Measurements from ENCODE around the gene SMARCA4.

Gene SMARCA4

DNA sequence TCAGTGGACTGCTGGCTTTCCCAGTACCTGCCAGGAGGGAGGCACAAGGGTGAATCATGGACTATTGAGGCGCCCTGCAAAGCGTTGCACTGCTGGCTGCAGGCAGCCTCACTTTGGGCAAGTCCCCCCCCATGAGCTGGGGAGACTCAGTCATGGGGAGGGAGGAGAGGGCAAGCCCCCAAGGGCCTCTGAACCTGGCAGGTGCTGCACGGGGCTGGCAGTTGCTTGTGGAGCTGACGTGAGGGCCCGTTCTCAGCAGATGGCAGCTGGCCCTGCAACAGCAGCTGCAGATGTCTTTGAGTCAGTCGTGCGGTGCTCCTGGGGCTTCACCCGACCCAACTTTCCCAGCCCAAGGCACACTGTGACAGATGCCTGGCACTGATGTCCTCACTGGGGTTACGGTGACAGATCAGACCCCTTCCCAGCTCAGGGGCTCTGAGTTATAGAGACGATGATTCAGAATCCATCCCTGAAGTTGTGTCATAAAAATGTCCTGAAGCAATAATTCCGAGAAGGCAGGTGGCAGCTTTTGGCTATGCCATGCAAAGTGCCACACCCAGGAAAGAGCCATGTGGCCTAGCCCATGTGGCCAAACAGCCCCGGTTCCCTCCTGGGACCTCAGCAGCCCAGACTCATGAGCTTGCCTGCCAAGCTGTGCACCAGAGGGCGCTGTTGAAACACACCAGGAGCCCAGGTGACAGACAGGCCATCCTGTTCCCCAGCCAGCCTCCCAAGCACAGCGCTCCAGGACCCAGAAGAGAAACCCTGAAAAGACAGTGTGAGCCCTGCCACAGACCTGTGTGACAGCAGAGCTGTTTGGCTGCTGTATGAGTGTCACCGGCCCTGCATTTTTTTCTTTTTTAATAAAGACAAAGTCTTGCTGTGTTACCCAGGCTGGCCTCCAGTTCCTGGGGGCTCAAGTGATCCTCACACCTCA lies 74.9 kb downstream of the SMARCA4 start:
- DNase-seq (ENCODE audit: low spot score): peak; percentile 95

DNA sequence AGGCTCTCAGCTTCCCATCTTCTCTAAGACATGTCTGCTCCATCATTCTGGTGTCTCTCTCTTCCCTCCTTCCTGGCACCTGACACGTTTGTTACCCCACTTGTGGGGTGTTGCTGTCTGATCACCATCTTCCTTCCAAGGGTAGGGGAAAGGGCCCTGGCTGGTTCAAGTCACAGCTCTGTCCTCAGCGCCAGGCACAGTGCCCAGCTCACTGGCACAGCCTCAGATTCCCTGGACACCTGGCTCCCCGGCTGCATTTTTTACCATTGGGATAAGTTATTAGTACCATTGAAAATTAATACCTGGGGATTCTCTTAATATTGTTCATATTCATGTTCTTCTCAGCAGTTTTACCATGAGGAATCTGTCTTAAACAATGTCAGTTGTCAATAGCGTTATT lies 77.7 kb downstream of the SMARCA4 start:
- no peak for DNase-seq (ENCODE audit: low spot score)

GRCh38 chr19:11041194-11041593 lies 80.4 kb downstream of the SMARCA4 start:
- DNase-seq (ENCODE audit: low spot score): no peak

DNA sequence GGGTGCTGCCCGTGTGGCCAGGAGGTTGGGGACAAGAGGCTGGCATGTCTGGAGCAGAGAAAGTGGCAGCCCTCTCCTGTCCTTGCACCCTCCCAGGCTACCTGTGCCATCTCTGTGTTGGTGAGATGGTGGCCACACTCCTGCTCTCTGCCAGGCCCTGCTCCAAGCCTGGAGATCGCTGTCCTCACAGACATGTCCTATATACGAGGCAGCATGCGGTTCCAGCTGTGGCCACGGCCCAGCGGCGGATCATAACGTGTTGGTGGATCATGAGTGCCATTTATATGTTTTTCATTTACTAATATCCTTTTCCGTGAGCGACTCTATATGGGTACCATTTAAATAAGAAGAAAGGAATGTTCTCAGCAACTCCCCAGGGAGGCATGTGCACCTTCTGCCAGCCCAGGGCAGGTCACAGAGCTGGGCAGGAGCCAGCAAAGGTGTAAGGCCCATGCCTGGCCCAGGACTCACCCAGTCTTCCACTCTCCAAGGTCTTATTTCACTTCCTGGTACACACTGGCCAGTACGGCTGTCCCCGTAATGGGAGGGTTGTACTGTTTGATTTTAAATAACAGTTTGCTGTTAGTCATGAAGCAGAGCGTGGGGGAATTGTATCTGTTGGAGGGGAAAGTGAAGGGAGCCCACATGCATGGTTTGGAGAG lies 81.3 kb downstream of the SMARCA4 start:
- no peak for DNase-seq (ENCODE audit: low spot score)

DNA sequence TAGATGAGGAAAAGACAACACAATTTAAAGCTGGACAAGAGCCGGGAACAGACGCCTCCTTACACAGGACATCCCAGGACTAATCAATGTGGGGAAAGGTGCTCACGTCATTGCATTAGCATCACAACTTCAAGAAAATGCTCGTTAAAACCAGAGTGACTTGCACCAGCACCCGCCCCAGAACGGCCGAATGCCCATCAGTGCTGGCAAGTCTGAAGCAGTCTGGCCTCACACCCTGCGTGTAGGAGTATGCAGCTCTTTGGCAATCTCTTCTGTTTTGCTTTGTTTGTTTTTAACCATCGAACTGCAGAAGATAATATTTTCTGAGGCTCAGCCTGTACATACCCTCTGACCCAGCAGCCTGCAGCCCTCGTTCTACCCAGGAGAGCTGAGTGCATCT lies 83.6 kb downstream of the SMARCA4 start:
- DNase-seq (ENCODE audit: low spot score): no peak

DNA sequence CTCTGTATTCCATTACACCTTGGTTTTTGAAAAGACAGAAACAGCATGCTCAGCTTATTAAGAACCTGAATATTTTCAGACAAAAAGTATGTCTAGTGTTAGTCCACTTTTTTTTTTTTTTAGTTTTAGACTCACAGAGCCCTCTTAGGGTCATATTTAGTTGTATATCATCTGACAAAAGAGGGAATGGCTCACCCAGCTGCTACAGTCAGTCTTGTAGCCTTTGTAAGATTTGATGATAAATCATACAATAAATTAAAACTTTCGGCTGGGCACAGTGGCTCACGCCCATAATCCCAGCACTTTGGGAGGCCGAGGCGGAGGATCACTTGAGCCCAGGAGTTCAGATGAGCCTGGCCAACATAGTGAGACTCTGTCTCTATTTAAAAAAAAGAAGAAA lies 84.7 kb downstream of the SMARCA4 start:
- no peak for DNase-seq (ENCODE audit: low spot score)

DNA sequence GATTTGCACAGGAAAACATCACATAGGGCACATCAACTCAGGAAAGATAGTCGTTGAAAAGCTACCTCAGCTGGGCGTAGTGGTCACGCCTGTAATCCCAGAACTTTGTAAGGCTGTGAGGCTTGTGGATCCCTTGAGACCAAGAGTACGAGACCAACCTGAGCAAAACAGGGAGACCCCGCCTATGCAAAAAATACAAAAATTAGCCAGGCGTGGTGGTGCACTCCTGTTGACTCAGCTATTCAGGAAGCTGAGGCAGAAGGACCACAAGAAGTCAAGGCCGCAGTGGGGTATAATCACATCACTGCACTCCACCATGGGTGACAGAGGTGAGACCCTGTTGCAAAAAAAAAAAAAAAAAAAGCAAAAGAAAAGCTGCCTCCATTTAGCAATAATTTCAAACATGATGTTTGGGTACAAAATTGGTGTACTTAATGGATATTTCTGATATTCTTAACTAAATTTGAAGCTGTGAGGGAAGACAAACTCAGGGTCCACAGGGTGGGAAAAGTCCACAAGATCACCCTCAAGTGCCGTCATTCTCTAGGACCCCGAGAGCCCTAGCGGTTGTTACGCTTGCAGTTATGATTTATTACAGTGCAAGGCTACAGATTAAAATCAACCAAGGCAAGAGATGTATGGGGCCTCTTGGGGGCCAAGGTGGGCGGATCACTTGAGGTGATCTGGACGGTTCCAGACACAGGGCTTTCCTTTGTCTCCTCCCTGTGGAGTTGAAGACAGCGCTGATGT lies 86.0 kb downstream of the SMARCA4 start:
- DNase-seq (ENCODE audit: low spot score): no peak

DNA sequence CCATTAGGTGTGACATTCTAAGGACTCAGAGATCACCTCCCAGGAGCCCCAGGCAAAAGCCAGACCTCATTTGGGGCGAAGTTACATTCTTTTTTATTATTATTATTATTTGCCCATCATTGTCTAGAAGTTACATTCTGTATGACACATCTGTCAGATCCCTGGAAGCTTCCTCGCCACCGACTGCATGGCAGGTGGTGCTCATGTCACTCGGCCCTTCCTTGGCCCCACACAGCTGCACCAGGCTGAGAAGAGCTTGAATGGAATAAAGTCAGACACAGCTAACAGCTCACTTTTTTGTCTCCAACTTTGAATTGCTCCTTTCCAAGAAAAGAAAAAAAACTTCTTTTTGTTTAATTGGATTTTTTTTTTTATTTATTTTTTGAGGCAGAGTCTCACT lies 87.0 kb downstream of the SMARCA4 start:
- no peak for DNase-seq (ENCODE audit: low spot score)

DNA sequence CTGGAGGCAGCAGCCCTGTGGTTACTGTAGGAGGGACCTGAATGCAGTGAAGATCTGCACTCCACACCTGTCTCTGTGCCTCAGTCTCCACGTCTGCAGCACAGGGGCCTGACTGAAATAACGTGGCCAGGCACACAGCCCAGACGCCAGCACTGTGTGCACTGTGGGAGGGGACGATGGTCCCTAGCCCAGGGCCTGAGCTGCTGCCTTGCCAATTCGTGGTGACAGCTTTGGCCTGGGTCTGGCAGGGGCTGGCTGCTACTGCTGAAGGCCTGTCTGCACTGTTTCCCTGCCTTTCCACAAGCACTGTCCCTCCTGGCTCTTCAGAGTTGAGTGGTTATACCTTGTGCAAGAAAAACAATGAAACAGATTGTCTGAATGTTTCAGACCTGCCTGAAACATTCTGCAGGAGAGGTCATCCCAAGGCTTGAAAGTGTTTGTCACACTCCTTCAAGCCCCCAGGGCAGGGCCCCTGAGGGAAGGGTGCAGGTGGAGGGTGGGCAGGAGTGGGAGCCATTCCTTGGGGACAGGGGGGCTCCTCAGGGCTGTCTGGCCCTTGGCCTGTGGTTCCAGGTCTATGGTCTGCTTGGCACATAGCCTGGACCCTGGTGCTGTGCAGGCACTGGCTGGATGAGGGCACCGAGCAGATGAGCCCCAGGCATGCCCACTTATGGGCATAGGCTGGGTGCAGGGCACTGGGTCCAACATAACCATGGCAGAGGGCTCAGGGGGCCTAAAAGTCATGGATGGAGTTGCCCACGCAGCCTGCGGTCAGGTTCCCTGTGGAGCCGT lies 89.7 kb downstream of the SMARCA4 start:
- no peak for DNase-seq (ENCODE audit: low spot score)

DNA sequence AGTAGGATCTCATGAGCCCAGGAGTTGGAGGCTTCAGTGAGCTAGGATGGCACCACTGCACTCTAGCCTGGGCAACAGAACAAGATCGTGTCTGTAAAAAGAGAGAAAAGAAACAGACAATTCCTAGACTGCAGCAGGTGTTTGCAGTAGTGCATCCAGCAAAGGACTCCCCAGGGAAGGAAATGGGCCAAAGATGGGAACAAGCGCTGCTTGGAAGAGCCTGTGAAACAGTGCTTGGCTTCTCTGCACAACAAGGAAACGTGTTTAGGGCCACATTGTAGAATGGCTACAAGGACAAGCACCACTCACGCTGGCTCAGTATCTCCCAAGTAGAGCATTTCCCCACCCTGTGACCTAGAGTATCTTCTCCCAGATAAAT lies 93.0 kb downstream of the SMARCA4 start:
- no peak for DNase-seq (ENCODE audit: low spot score)

GRCh38 chr19:11054200-11054599 lies 93.4 kb downstream of the SMARCA4 start:
- no peak for DNase-seq (ENCODE audit: low spot score)

DNA sequence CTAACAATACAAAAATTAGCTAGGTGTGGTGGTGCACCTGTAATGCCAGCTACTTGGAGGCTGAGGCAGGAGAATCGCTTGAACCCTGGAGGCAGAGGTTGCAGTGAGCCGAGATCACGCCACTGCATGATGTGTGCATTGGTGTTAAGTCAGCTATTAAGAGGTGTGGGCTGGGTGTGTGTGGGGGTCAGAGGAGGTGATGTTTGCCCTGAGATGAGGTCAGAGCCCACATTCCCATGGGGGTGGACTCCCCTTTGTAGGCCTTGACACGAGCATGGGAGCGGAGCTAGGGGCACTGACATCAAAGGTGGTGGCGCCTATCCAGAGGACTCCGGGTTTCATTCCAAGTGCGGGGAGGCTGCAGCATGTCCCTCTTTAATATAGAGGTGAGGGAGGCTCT lies 93.8 kb downstream of the SMARCA4 start:
- DNase-seq (ENCODE audit: low spot score): no peak

DNA sequence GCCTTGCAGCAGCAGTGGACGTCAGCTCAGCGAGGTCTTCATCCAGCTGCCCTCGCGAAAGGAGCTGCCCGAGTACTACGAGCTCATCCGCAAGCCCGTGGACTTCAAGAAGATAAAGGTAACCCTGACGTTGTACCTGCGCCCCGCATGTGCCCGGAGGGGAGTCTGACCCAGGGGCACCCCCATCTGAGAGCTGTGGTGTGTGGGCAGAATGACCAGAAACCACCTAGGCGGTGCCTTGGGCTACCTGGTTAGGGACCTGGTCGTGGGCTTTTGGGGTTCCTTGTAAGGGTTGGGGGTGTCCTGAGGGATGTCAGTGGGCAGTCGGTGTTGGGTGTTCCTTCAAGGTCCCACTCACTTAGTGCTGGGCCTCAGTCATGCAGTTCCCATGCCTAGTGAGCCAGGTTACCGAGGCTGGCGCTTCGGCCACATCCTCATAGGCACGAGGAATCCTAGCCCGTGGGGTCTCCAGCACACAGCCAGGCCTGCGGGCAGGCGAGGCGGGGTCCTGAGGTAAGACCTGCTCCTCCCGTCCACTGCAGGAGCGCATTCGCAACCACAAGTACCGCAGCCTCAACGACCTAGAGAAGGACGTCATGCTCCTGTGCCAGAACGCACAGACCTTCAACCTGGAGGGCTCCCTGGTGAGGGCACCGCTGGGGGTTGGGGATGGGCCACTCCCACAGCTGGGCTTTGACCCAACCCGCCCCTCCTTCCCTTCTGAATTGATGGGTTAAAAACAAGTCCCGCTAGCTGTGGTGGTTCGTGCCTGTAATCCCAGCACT lies 97.6 kb downstream of the SMARCA4 start:
- DNase-seq (ENCODE audit: low spot score): no peak

DNA sequence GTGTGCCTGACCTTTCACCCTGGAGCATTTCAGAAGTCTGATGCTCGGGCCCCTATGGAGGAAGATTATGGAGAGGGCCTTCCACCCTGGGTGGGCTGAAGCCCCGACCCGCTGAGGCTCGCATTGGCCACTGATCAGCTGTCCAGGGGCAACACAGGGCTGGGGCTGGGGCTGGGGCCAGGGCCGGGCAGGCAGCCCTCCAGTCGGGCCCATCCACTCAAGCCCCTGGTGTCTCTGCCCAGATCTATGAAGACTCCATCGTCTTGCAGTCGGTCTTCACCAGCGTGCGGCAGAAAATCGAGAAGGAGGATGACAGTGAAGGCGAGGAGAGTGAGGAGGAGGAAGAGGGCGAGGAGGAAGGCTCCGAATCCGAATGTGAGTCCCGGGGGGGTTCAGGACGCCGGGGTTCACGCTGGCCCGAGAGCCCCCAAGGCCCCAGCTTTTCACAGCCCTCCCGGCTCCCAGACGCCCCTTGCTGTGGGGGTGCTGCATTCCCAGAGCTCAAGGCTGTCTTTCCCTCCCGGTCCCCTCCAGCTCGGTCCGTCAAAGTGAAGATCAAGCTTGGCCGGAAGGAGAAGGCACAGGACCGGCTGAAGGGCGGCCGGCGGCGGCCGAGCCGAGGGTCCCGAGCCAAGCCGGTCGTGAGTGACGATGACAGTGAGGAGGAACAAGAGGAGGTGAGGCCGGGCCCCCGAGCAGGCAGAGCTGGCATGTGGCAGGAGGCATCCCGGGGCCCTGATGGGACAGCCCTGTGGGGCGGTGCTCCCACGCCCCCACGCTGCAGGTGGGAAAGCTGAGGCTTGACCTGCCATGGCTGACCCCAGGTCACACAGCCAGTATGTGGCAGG lies 98.9 kb downstream of the SMARCA4 start:
- DNase-seq (ENCODE audit: low spot score): no peak

DNA sequence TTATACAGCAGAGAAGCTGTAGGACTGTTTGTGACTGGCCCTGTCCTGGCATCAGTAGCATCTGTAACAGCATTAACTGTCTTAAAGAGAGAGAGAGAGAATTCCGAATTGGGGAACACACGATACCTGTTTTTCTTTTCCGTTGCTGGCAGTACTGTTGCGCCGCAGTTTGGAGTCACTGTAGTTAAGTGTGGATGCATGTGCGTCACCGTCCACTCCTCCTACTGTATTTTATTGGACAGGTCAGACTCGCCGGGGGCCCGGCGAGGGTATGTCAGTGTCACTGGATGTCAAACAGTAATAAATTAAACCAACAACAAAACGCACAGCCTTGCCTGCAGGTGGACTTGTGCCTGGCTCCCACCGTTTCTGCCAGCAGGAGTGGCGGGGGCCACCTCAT lies 101.1 kb downstream of the SMARCA4 start:
- no peak for DNase-seq (ENCODE audit: low spot score)

DNA sequence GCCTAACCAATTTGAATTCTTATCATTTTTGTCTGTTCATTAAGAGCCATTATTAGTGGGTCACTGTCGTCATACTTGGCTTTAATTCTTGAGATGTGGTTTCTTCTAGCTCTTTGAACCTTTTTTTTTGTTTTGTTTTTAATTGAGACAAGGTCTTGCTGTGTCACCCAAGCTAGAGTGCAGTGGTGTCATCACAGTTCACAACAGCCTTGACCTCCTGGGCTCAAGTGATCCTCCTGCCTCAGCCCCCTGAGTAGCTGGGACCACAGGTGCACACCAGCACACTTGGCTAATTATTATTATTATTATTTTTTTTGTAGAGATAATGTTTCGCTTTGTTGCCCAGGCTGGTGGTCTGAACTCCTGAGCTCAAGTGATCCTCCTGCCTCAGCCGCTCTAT lies 102.6 kb downstream of the SMARCA4 start:
- no peak for DNase-seq (ENCODE audit: low spot score)

GRCh38 chr19:11064831-11065303 lies 104.0 kb downstream of the SMARCA4 start:
- DNase-seq (ENCODE audit: low spot score): peak; percentile 34

DNA sequence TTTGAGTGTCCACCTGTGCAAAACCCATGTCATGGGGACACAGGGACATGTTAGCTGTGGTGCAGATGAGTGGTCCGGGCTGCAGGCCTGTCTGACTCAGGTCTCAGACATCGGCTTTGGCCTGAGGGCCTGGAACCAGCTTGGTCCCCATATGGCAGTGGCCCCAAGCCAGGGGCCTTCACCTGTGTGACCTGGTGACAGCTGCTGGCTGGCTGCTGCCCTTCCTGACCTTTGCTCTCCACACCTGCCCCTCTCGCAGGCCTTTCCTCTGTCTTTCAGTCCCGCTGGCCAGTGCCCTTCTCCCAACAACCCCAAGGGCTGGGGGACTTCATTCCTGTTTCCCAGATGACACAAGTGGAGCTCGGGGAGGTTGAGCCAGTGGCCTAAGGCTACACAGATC lies 105.5 kb downstream of the SMARCA4 start:
- DNase-seq (ENCODE audit: low spot score): no peak

DNA sequence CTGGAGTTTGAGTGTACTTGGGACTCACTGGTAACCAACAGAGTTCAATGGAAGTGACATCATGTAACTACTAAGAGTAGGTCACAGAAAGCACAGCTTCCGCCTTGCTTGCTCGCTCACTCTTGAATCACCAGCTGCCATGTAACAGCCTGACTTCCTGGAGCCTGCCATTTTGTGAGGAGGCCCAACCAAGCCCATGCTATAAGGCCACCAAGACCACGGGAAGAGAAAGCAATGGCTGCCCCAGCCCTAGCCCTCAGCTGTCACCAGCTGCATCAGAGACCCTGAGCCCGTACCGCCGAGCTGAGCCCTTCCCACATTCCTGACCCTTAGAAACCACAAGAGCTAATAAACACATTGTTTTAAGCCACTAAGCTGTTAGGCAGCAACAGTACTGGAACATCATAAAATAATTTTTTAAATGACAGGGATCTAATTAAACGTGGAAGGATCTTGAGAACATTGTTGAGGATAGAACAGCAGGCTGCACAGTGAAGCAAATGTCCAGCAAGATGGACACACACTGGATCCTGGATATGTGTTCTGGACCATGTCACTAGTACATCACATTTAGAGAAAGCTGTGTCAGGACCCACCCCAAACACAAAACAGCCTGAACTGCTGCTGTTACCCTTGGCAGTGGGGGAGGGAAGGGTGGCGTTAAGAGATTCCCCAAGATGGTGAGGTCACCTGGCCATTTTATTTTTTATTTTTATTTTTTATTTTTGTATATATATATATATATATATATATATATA lies 106.7 kb downstream of the SMARCA4 start:
- DNase-seq (ENCODE audit: low spot score): no peak
